Natural killer cell (primary cell): ENCODE results near the gene LMX1A. TPM values are rescaled to one million over a fixed set of nuclear protein-coding genes. Genes with fewer than 3 reads are reported as not detected.

Experiments
- ATAC-seq, 3 donors: fragments of 150-1000 bp in 2 of 3; fragments of 200-7000 bp in 1 of 3; cut with Tn5 transposase; 1 replicate in 1 of 3; 2 replicates in 2 of 3; pipeline ENCODE4 v1.10.0; 2021; ENCODE audit warnings: mild to moderate bottlenecking in 2 of 3, moderate library complexity in 2 of 3
- DNase-seq, 2 donors: peaks; one replicate each; pipeline versions ENCODE4 v3.0.0 to v3.0.0-alpha.2; 2013 to 2021; ENCODE audit warnings: mixed read lengths in 1 of 2
- H3K27ac ChIP-seq: one replicate; pipeline ENCODE4 v1.5.1; 2013; ENCODE audit warnings: mild to moderate bottlenecking, low read length
- H3K27me3 ChIP-seq: one replicate; pipeline ENCODE4 v1.6.1; 2013; ENCODE audit warnings: low read length; ENCODE audit not compliant: control insufficient read depth, insufficient read depth
- H3K36me3 ChIP-seq: one replicate; pipeline ENCODE4 v1.6.1; 2013; ENCODE audit warnings: low read length; ENCODE audit not compliant: control insufficient read depth, insufficient read depth
- H3K4me1 ChIP-seq: one replicate; pipeline ENCODE4 v1.6.1; 2013; ENCODE audit warnings: low read length; ENCODE audit not compliant: control insufficient read depth, insufficient read depth
- H3K4me3 ChIP-seq: one replicate; pipeline ENCODE4 v1.5.1; 2013; ENCODE audit warnings: low read length
- H3K9me3 ChIP-seq: one replicate; pipeline ENCODE4 v1.6.1; 2013; ENCODE audit warnings: low read length; ENCODE audit not compliant: control insufficient read depth, insufficient read depth
- H3K27ac Mint-ChIP-seq, 2 donors: one replicate each; pipeline ENCODE4 v1.8.0; 2022; ENCODE audit warnings: mild to moderate bottlenecking in 2 of 2, mixed read lengths in 2 of 2, moderate library complexity in 1 of 2
- H3K27me3 Mint-ChIP-seq, 2 donors: one replicate each; pipeline ENCODE4 v1.8.0; 2022; ENCODE audit warnings: low read depth in 2 of 2, mixed read lengths in 2 of 2
- H3K36me3 Mint-ChIP-seq: one replicate; pipeline ENCODE4 v1.8.0; 2022; ENCODE audit warnings: mixed read lengths
- H3K4me1 Mint-ChIP-seq, 2 donors: one replicate each; pipeline ENCODE4 v1.8.0; 2022; ENCODE audit warnings: mixed read lengths in 2 of 2
- H3K4me3 Mint-ChIP-seq: one replicate; pipeline ENCODE4 v1.8.0; 2022; ENCODE audit warnings: mild to moderate bottlenecking, moderate library complexity, mixed read lengths
- H3K9me3 Mint-ChIP-seq, 2 donors: one replicate each; pipeline ENCODE4 v1.8.0; 2022; ENCODE audit warnings: mixed read lengths in 2 of 2
- WGBS: methylation state at CpG from one replicate; pipeline ENCODE4 v1.1.7; 2013; ENCODE audit warnings: missing lambda C conversion rate; ENCODE audit not compliant: insufficient coverage; 5-methylcytosine and 5-hydroxymethylcytosine counted together
- intact Hi-C: fragments of 100-400 bp; cut with micrococcal nuclease; formaldehyde crosslinking; loops from one replicate; pipeline ENCODE4 v1.14.2; 2022
- total RNA-seq, 4 donors: library from RNA; stranded (reverse); fragments of 120-200 nt in 1 of 4; gene quantifications; one replicate each; pipeline versions ENCODE4 v1.2.3 to v1.2.4, GENCODE V29; 2013 to 2022
- TF ChIP-seq, protein P1 (sequence below): fragments of 200-600 bp; IDR thresholded peaks from one replicate; pipeline ENCODE4 v1.8.0; 2022; ENCODE audit warnings: antibody characterized with exemption

The LMX1A gene
- total RNA-seq, 3 donors from 2014 or later (not counting 1 experiment from before 2014, with no cell fraction given) = not detected

DNA sequence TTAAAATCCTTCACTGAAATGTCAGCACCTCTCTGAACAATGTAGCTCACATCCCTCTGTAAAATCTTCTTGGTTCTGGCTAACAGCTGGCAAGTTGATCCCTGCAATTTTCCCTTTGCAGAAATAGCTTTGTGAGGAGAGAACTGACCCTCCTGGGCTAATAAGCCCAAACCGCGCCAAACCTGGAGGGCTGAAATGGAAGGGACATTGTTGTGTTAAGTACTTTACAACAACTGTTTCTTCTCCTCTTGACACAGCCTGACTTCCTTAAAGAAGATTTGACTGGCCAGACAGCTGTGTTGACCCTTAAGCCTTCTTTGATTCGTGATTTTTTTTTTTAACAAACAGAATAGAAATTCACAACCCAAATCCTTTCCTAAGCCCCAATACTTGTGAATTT is 5.7 kb downstream of the LMX1A start:
- no peak for DNase-seq
- Histone ChIP-seq H3K27ac (no peak overlapping the region), H3K9me3 (no peaks in the 10 kb centered on the region), H3K36me3 (no peaks in the 10 kb centered on the region), H3K4me1 (no peaks in the 10 kb centered on the region), H3K27me3 (peaks cover 32% of the 10 kb centered on the region), H3K4me3 (no peak overlapping the region)
- Mint-ChIP-seq H3K4me1 (peaks cover 0 to 6% of the 10 kb centered on the region in 2 donors), H3K27ac (no peak overlapping the region), H3K4me3 (no peak overlapping the region), H3K9me3 (no peaks in the 10 kb centered on the region), H3K36me3 (no peaks in the 10 kb centered on the region), H3K27me3 (peaks cover 57 to 95% of the 10 kb centered on the region in 2 donors)
- 0% methylated on average over 3 of the region's 3 CpGs for WGBS
- TF ChIP-seq, protein P1, sequence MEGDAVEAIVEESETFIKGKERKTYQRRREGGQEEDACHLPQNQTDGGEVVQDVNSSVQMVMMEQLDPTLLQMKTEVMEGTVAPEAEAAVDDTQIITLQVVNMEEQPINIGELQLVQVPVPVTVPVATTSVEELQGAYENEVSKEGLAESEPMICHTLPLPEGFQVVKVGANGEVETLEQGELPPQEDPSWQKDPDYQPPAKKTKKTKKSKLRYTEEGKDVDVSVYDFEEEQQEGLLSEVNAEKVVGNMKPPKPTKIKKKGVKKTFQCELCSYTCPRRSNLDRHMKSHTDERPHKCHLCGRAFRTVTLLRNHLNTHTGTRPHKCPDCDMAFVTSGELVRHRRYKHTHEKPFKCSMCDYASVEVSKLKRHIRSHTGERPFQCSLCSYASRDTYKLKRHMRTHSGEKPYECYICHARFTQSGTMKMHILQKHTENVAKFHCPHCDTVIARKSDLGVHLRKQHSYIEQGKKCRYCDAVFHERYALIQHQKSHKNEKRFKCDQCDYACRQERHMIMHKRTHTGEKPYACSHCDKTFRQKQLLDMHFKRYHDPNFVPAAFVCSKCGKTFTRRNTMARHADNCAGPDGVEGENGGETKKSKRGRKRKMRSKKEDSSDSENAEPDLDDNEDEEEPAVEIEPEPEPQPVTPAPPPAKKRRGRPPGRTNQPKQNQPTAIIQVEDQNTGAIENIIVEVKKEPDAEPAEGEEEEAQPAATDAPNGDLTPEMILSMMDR = no peak
- intact Hi-C loops = no loop called here
- ATAC-seq = no peak

DNA sequence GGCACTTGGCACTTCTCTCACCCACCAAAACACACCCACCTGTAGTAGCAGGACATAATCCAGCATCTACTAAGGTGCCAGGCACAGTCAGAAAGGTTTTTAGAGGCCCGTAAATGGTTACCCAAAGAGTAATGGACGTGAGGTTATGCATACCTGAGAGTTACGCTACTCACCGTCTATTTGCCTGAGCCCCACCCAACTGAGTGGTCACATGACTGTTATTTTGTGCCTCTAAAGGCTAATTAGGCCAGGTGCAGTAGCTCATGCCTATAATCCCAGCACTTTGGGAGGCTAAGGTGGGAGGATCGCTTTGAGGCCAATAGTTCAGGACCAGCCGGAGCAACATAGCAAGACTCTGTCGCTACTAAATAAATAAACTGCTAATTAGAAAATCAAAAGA is 11.0 kb downstream of the LMX1A start:
- Mint-ChIP-seq H3K9me3 (no peaks in the 10 kb centered on the region), H3K27me3 (peaks cover 38 to 85% of the 10 kb centered on the region in 2 donors), H3K4me3 (no peak overlapping the region), H3K4me1 (no peaks in the 10 kb centered on the region), H3K36me3 (no peaks in the 10 kb centered on the region), H3K27ac (no peak overlapping the region)
- Histone ChIP-seq H3K27me3 (peaks cover 14% of the 10 kb centered on the region), H3K27ac (no peak overlapping the region), H3K9me3 (no peaks in the 10 kb centered on the region), H3K36me3 (no peaks in the 10 kb centered on the region), H3K4me1 (no peaks in the 10 kb centered on the region), H3K4me3 (no peak overlapping the region)
- ATAC-seq (no peak), DNase-seq (no peak)
- TF ChIP-seq, protein P1 = no peak
- intact Hi-C loops = no loop called here
- WGBS = 73% methylated on average over 4 of the region's 7 CpGs

DNA sequence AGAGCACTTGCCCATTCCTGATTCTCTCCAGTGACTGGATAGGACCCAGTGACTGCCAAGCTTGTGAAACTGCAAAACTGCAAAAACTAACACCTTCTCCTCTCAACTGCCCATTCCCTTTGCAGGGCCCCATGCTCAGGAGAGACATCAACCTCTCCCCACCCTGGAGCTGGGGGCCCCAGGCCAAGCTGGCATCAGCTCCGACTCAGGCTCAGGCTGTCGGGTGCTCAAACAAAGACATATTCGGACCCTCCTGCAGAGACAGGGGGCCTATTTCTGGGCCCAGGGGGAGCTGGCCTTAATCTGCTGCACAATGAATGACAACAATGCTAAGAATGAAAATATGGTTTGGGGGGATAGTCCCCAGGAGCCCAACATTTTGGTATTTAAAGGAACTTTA is 11.8 kb downstream of the LMX1A start:
- no peaks in the 10 kb centered on the region for H3K9me3 Mint-ChIP-seq
- no peaks in the 10 kb centered on the region for H3K4me1 Mint-ChIP-seq
- intact Hi-C loops = no loop called here
- no peak overlapping the region for H3K4me3 ChIP-seq
- H3K9me3 ChIP-seq = no peaks in the 10 kb centered on the region
- H3K4me3 Mint-ChIP-seq = no peak overlapping the region
- TF ChIP-seq, protein P1 = no peak
- no peak overlapping the region for H3K27ac ChIP-seq
- 54% methylated on average over 3 of the region's 3 CpGs for WGBS
- H3K27me3 ChIP-seq = peaks cover 11% of the 10 kb centered on the region
- no peak overlapping the region for H3K27ac Mint-ChIP-seq
- no peaks in the 10 kb centered on the region for H3K4me1 ChIP-seq
- H3K36me3 Mint-ChIP-seq = no peaks in the 10 kb centered on the region
- H3K36me3 ChIP-seq = no peaks in the 10 kb centered on the region
- ATAC-seq = no peak
- no peak for DNase-seq
- H3K27me3 Mint-ChIP-seq = peaks cover 43 to 78% of the 10 kb centered on the region in 2 donors

DNA sequence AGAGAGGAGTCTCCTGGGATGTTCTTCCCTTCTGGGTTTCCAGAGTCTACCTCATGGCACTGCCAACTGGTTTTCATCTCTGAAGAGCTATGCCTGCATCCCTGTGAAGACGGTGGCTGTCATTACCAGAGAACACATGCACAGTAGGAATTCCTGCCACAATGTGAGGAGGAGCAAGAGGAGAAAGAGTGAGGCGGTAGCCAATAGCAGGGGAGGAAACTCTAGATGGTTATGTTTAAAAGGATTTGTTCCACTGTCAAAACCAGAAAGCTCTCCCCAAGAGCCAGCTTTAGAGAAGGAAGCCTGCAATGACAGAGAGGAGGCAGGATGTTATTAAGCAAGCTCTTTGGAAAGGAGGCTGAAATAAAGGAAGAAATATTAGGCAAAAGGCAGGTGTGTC is 12.3 kb downstream of the LMX1A start:
- TF ChIP-seq, protein P1 = no peak
- H3K9me3 ChIP-seq = no peaks in the 10 kb centered on the region
- H3K4me1 Mint-ChIP-seq = no peaks in the 10 kb centered on the region
- no peak overlapping the region for H3K4me3 Mint-ChIP-seq
- no peak overlapping the region for H3K27ac ChIP-seq
- H3K4me3 ChIP-seq = no peak overlapping the region
- DNase-seq = no peak
- H3K4me1 ChIP-seq = no peaks in the 10 kb centered on the region
- H3K27me3 Mint-ChIP-seq = peaks cover 39 to 72% of the 10 kb centered on the region in 2 donors
- ATAC-seq = no peak
- no peak overlapping the region for H3K27ac Mint-ChIP-seq
- intact Hi-C loops = no loop called here
- 53% methylated on average over 2 of the region's 2 CpGs for WGBS
- H3K36me3 ChIP-seq = no peaks in the 10 kb centered on the region
- no peaks in the 10 kb centered on the region for H3K36me3 Mint-ChIP-seq
- peaks cover 8% of the 10 kb centered on the region for H3K27me3 ChIP-seq
- no peaks in the 10 kb centered on the region for H3K9me3 Mint-ChIP-seq
